ENCODE data around the gene FARP2. TPM values are rescaled to one million over a fixed set of nuclear protein-coding genes. Genes with fewer than 3 reads are reported as not detected.

FARP2 gene
- total and polyA plus RNA-seq, 2 of the 4 experiments (the other 2 are of a cell fraction), result 17.1 to 30.8 TPM

- Histone ChIP-seq H3K27me3 (ENCODE audit: control insufficient read depth, insufficient read depth, low read length) (peaks cover 22% of the 10 kb centered on the region), H3K36me3 (ENCODE audit: control insufficient read depth, insufficient read depth, low read length) (no peaks in the 10 kb centered on the region), H3K18ac (ENCODE audit: low read depth, low read length) (no peak overlapping the region), H2AK5ac (ENCODE audit: low read depth, low read length) (no peak overlapping the region), H2BK20ac (ENCODE audit: low read depth, low read length) (no peak overlapping the region), H2BK15ac (ENCODE audit: low read depth, low read length) (no peak overlapping the region), H3K23ac (ENCODE audit: low read depth, low read length) (no peak overlapping the region), H3K4me1 (ENCODE audit: control insufficient read depth, insufficient read depth, low read length) (no peaks in the 10 kb centered on the region), H4K8ac (ENCODE audit: low read depth in 2 of 2, low read length in 2 of 2) (no peak overlapping the region), H3K4me3 (ENCODE audit: insufficient read depth, low read depth, low read length) (no peak overlapping the region), H3K9ac (ENCODE audit: low read depth, low read length) (no peak overlapping the region), H2BK5ac (ENCODE audit: low read depth, low read length, poor library complexity, severe bottlenecking) (no peak overlapping the region), H3K27ac (ENCODE audit: insufficient read depth, low read length) (no peak overlapping the region), H4K91ac (ENCODE audit: insufficient read depth, low read depth, low read length) (no peak overlapping the region), H3K9me3 (ENCODE audit: control insufficient read depth, insufficient read depth, low read length) (no peaks in the 10 kb centered on the region), H3K14ac (replicated peaks; ENCODE audit: low read depth, low read length) (no peak overlapping the region), H2AFZ (replicated peaks; ENCODE audit: low read length, poor library complexity) (no peak overlapping the region), H2AK9ac (replicated peaks; ENCODE audit: low read depth, low read length, poor library complexity) (peak overlapping the region; percentile 39), H3K79me1 (ENCODE audit: low read depth in 1 of 2, low read length in 2 of 2) (no peaks in the 10 kb centered on the region), H3K4ac (ENCODE audit: low read depth, low read length) (no peak overlapping the region), H4K20me1 (ENCODE audit: insufficient read depth, low read length) (no peaks in the 10 kb centered on the region), H3K56ac (ENCODE audit: extremely low read depth, insufficient read depth, low read length) (no peak overlapping the region), H3K9me1 (ENCODE audit: insufficient read depth, low read length) (no peaks in the 10 kb centered on the region), H2BK120ac (ENCODE audit: low read depth, low read length) (no peak overlapping the region), H4K5ac (ENCODE audit: low read depth, low read length) (no peak overlapping the region), H3K4me2 (ENCODE audit: low read depth, low read length) (no peak overlapping the region)
- CTCF ChIA-PET, result no interaction called here
- dilution Hi-C loops (cut with HindIII; ENCODE audit: low sequenced_read_pairs, unreplicated experiment) (no loop called here), intact Hi-C loops (cut with micrococcal nuclease) (no loop called here), in situ Hi-C loops (cut with MboI; ENCODE audit: low sequenced_read_pairs) (no loop called here)
- no peak for ATAC-seq (ENCODE audit: low read depth)
- WGBS, 2 experiments (ENCODE audit: extremely low coverage in 2 of 2, insufficient read length in 1 of 2), result 78% methylated on average over 9 of the region's 26 CpGs; no CpG with 5 or more reads in 1 of the 2 experiments
- POLR2A ChIA-PET (ENCODE audit: unreplicated experiment), result no interaction called here
- BruUV-seq (replicated peaks), result no TSS peak
- DNase-seq, result no peak
- no peak for TF ChIP-seq USF2 (IDR thresholded peaks at IDR 0.05; ENCODE audit: low read depth, low read length)
- no peak for TF ChIP-seq BHLHE40 (IDR thresholded peaks at IDR 0.05; ENCODE audit: low read depth, low read length)
- no peak for TF ChIP-seq MXI1 (IDR thresholded peaks at IDR 0.05; ENCODE audit: borderline replicate concordance, low read depth, low read length)
- no peak for TF ChIP-seq CTCF (conservative IDR thresholded peaks at IDR 0.05; ENCODE audit: low read depth, low read length)
- no peak for TF ChIP-seq RAD21 (IDR thresholded peaks at IDR 0.05; ENCODE audit: low read length)
- no peak for TF ChIP-seq NFE2L2 (IDR thresholded peaks at IDR 0.05; ENCODE audit: low read depth, low read length)
- no peak for TF ChIP-seq ELK1 (IDR thresholded peaks at IDR 0.05; ENCODE audit: borderline replicate concordance, low read depth, low read length)
- TF ChIP-seq RFX5 (IDR thresholded peaks at IDR 0.05; ENCODE audit: low read depth, low read length), result no peak
- no peak for TF ChIP-seq FOS (IDR thresholded peaks at IDR 0.05; ENCODE audit: low read depth, low read length)
- TF ChIP-seq MAZ (IDR thresholded peaks at IDR 0.05; ENCODE audit: borderline replicate concordance, low read depth, low read length), result no peak
- TF ChIP-seq SMC3 (IDR thresholded peaks at IDR 0.05; ENCODE audit: low read depth, low read length), result no peak
- no peak for TF ChIP-seq CEBPB (IDR thresholded peaks at IDR 0.05; ENCODE audit: low read depth, low read length)
- no peak for TF ChIP-seq CHD1 (IDR thresholded peaks at IDR 0.05; ENCODE audit: low read depth, low read length)
- TF ChIP-seq POLR2A (IDR thresholded peaks at IDR 0.05; ENCODE audit: low read depth, low read length), result no peak
- no peak for TF ChIP-seq RCOR1 (IDR thresholded peaks at IDR 0.05; ENCODE audit: insufficient replicate concordance, low read length)
Measured at GRCh38 chr2:241532733-241533601, 176.9 kb downstream of the FARP2 start.

All from IMR-90 (cell line).